ENCODE data around the gene ZNF681.

Gene ZNF681

DNA sequence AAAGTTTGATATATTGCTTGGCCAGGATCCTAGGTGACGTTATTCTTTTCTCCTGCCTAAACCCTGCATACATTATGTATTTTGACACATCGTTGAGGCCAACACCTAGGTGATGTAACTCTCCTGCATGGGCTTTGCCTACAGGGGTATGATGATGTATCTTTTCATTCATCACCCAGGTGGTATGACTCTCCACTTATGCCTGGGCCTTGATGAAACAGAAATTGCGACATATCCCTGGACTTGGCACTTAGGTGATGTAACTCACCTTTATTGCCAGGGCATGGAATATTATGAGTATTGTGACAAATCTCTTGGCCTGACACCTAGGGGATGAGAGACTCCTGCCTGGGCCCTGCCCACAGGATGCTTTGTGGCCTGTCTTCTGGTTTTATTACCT lies 18.5 kb upstream of the ZNF681 start:
- no peak overlapping the region for H3K4me3 ChIP-seq (replicated peaks; ENCODE audit: low read depth, low read length)
- TF ChIP-seq, protein P1, sequence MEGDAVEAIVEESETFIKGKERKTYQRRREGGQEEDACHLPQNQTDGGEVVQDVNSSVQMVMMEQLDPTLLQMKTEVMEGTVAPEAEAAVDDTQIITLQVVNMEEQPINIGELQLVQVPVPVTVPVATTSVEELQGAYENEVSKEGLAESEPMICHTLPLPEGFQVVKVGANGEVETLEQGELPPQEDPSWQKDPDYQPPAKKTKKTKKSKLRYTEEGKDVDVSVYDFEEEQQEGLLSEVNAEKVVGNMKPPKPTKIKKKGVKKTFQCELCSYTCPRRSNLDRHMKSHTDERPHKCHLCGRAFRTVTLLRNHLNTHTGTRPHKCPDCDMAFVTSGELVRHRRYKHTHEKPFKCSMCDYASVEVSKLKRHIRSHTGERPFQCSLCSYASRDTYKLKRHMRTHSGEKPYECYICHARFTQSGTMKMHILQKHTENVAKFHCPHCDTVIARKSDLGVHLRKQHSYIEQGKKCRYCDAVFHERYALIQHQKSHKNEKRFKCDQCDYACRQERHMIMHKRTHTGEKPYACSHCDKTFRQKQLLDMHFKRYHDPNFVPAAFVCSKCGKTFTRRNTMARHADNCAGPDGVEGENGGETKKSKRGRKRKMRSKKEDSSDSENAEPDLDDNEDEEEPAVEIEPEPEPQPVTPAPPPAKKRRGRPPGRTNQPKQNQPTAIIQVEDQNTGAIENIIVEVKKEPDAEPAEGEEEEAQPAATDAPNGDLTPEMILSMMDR (IDR thresholded peaks at IDR 0.05; ENCODE audit: low read depth, low read length, missing control alignments): no peak
- DNase-seq (ENCODE audit: extremely low read depth, low read depth): no peak

DNA sequence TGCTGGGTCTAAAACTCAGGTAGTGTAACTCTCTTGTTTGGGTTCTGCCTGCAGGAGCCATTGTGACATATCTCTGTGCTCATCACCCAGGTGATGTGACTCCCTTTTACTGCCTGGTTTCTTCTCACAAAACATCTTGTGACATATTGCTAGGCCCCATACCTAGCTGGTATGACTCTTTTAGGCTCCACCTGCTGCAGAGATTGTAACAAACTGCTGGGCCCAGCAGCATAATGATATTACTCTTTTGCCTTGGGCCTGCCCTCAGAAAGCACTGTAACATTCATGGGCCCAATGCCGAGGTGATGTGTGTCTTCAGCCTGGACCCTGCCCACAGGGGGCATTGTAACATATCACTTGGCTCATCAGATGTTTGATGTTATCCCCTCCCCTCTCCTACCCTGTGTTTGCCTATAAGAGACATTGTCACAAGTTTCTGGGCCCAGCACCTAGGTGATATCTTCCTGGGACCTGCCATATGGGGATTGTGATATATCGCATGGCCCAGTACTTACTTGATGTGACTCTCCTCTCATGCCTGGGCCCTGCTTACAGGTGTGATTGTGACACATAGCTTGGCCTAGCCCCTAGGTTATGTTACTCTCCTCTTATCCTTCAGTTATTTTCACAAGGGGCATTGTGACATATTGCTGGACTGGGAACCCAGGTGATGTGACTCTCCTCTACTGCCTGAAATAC lies 18.0 kb upstream of the ZNF681 start:
- TF ChIP-seq, protein P1 (IDR thresholded peaks at IDR 0.05; ENCODE audit: low read depth, low read length, missing control alignments): no peak
- DNase-seq (ENCODE audit: extremely low read depth, low read depth): no peak
- no peak overlapping the region for H3K4me3 ChIP-seq (replicated peaks; ENCODE audit: low read depth, low read length)

DNA sequence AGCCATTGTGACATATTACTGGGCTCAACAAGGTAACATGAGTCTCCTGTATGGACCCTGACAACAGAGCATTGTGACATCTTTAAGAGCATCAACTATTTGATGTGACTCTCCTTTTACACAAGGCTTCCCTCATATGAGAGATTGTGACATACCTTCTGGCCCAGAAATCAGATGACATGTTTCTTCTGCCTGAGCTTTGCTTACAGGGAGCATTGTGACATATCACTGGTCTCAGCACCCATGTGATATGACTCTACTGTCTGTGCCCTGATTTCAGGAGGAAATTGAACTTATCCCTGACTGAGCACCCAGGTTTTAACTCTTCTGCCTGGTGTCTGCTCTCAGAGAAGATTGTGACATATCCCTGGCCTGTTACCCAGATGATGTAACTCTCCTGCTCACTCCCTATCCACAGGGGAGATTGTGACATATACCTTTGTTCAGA lies 15.9 kb upstream of the ZNF681 start:
- TF ChIP-seq, protein P1 (IDR thresholded peaks at IDR 0.05; ENCODE audit: low read depth, low read length, missing control alignments): no peak
- no peak overlapping the region for H3K4me3 ChIP-seq (replicated peaks; ENCODE audit: low read depth, low read length)
- DNase-seq (ENCODE audit: extremely low read depth, low read depth): no peak

DNA sequence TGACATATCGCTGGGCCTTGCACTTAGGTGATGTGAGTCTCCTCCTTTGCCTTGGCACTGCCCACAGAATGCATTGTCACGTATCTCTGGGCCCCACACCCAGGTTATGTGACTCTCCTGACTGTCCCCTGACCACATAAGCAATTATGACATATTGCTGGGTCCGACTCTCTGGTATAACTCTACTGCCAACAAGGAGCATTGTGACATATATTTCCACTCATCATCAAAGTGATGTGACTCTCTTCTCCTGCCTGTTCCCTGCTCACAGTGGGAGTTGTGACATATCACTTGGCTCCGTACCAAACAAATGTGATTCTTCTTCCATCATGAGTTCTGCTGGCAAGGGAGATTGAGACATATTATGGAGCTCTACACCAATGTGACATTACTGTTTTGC lies 15.4 kb upstream of the ZNF681 start:
- DNase-seq (ENCODE audit: extremely low read depth, low read depth): no peak
- H3K4me3 ChIP-seq (replicated peaks; ENCODE audit: low read depth, low read length): no peak overlapping the region
- TF ChIP-seq, protein P1 (IDR thresholded peaks at IDR 0.05; ENCODE audit: low read depth, low read length, missing control alignments): no peak

DNA sequence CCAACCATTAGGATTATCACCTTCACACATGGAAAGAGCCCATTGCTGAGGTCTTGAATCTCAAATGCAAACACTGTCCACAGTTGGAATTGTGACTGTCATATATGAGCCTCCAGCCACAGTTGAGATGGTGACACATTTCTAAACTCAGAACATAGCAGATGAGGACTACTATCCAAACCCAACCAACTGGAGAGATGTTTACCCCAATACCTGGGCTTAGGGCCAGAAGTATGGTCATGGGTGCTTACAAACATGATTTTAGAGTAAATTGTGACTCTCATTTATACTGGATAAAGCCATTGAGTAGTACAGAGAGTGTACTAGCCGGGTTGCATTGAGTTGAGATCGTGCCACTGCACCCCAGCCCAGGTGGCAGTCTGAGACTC lies 14.0 kb upstream of the ZNF681 start:
- no peak overlapping the region for H3K4me3 ChIP-seq (replicated peaks; ENCODE audit: low read depth, low read length)
- TF ChIP-seq, protein P1 (IDR thresholded peaks at IDR 0.05; ENCODE audit: low read depth, low read length, missing control alignments): no peak
- DNase-seq (ENCODE audit: extremely low read depth, low read depth): no peak

DNA sequence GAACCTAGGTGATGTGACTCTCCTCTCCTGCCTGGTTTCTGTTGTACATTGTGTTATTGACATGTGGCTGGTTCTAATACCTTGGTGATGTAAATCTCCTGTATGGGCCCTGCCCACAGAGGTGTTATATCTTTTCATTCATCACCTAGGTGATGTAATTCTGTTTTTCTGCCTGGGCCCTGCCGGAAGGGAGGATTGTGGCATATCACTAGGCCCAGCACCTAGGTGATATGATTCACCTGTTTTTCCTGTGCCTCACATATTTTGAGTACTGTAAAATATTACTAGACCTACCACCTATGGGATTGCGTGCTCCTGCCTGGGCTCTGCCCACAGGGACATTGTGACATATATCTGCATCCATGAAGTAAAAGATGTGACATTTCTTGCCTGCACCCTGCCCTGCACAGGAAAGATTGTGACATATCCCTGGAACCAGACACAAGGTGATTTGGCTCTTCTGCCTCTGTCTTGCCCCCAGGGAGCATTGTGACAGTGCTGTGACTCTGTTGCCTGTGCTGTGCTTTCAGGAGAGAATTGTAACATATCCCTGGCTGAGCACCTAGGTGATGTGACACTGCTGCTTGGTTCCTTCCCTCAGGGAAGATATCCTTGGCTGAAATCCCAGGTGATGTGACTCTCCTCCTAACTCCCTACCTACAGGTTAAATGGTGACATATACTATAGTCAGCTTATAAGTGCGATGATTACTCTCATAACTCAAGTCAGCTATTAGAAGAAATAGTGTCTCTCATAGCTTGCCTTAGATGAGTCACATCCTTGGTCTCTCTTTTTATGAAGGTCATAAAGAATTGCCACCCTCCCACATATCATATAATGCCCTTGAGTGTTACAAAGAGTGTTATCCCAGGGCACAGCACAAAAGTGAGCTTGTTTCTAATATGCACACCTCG lies 13.3 kb upstream of the ZNF681 start:
- no peak for DNase-seq (ENCODE audit: extremely low read depth, low read depth)
- no peak overlapping the region for H3K4me3 ChIP-seq (replicated peaks; ENCODE audit: low read depth, low read length)
- TF ChIP-seq, protein P1 (IDR thresholded peaks at IDR 0.05; ENCODE audit: low read depth, low read length, missing control alignments): no peak

All from HFF-Myc (cell line).